Type B pancreatic cell (in vitro differentiated cells): ENCODE data around the gene P4HA1. TPM values are rescaled to one million over a fixed set of nuclear protein-coding genes. Genes with fewer than 3 reads are reported as not detected.
"Not testable (repeated sequence)": the region's sequence is repeated elsewhere in the genome, so short reads cannot be mapped to it uniquely, and the experiment has no call there.

Source experiments
- DNase-seq: peaks from one replicate; pipeline ENCODE4 v3.0.0; 2021; ENCODE audit warnings: mixed read lengths; ENCODE audit not compliant: unreplicated experiment; ENCODE audit errors: extremely low spot score
- H3K27ac Mint-ChIP-seq: 2 replicates; pipeline ENCODE4 v1.8.0; 2021; ENCODE audit warnings: mild to moderate bottlenecking, mixed read lengths
- H3K27me3 Mint-ChIP-seq: 2 replicates; pipeline ENCODE4 v1.8.0; 2021; ENCODE audit warnings: mixed read lengths
- H3K36me3 Mint-ChIP-seq: 2 replicates; pipeline ENCODE4 v1.8.0; 2021; ENCODE audit warnings: mixed read lengths
- H3K4me1 Mint-ChIP-seq: one replicate; pipeline ENCODE4 v1.8.0; 2021; ENCODE audit warnings: mixed read lengths; ENCODE audit not compliant: unreplicated experiment
- H3K4me3 Mint-ChIP-seq: 2 replicates; pipeline ENCODE4 v1.8.0; 2021; ENCODE audit warnings: mild to moderate bottlenecking, mixed read lengths
- H3K9me3 Mint-ChIP-seq: 2 replicates; pipeline ENCODE4 v1.8.0; 2021; ENCODE audit warnings: mixed read lengths
- CTCF ChIP-seq: fragments of 200-600 bp; sonication (generic); conservative IDR thresholded peaks from 2 replicates; pipeline ENCODE4 v1.5.0; 2021; ENCODE audit warnings: antibody characterized with exemption, mild to moderate bottlenecking
- total RNA-seq: library from RNA; stranded (reverse); gene quantifications from 2 replicates; pipeline ENCODE4 v1.2.1, GENCODE V29; 2021; ENCODE audit warnings: low replicate concordance

P4HA1 gene
- total RNA-seq, 1 donor from 2014 or later: 38.9 TPM

GRCh38 chr10:73000973-73001372, 95.7 kb downstream of the P4HA1 start:
- H3K9me3 Mint-ChIP-seq: peaks cover 4% of the 10 kb centered on the region
- no peaks in the 10 kb centered on the region for H3K27me3 Mint-ChIP-seq
- no peak overlapping the region for H3K4me3 Mint-ChIP-seq
- DNase-seq: no peak
- peaks cover 3% of the 10 kb centered on the region for H3K36me3 Mint-ChIP-seq
- no peak overlapping the region for H3K27ac Mint-ChIP-seq
- TF ChIP-seq CTCF: no peak
- no peaks in the 10 kb centered on the region for H3K4me1 Mint-ChIP-seq

- Mint-ChIP-seq H3K4me1 (no peaks in the 10 kb centered on the region), H3K27ac (no peak overlapping the region), H3K36me3 (peaks cover 3% of the 10 kb centered on the region), H3K4me3 (no peak overlapping the region), H3K9me3 (peaks cover 4% of the 10 kb centered on the region), H3K27me3 (no peaks in the 10 kb centered on the region)
- TF ChIP-seq CTCF: no peak
- no peak for DNase-seq
Measured at GRCh38 chr10:72997099-72997498, 99.6 kb downstream of the P4HA1 start.

- not testable (repeated sequence) for H3K4me1 Mint-ChIP-seq, H3K36me3 Mint-ChIP-seq, H3K27ac Mint-ChIP-seq, H3K4me3 Mint-ChIP-seq, H3K9me3 Mint-ChIP-seq, H3K27me3 Mint-ChIP-seq, DNase-seq
Measured at GRCh38 chr10:72995459-72995858, 101.2 kb downstream of the P4HA1 start.

GRCh38 chr10:72989771-72990170, 106.9 kb downstream of the P4HA1 start:
- not testable (repeated sequence) for H3K4me3 Mint-ChIP-seq, H3K36me3 Mint-ChIP-seq, H3K9me3 Mint-ChIP-seq, H3K27ac Mint-ChIP-seq, H3K4me1 Mint-ChIP-seq, H3K27me3 Mint-ChIP-seq, DNase-seq

GRCh38 chr10:72984618-72985017, 112.0 kb downstream of the P4HA1 start:
- H3K27ac Mint-ChIP-seq, H3K4me3 Mint-ChIP-seq, H3K36me3 Mint-ChIP-seq, H3K27me3 Mint-ChIP-seq, H3K4me1 Mint-ChIP-seq, DNase-seq: not testable (repeated sequence)
- peaks cover 15% of the 10 kb centered on the region for H3K9me3 Mint-ChIP-seq

GRCh38 chr10:72981882-72982529, 114.7 kb downstream of the P4HA1 start:
- no peak for DNase-seq
- Mint-ChIP-seq H3K27me3 (no peaks in the 10 kb centered on the region), H3K27ac (no peak overlapping the region), H3K4me1 (no peaks in the 10 kb centered on the region), H3K9me3 (peaks cover 19% of the 10 kb centered on the region), H3K4me3 (no peak overlapping the region), H3K36me3 (no peaks in the 10 kb centered on the region)
- TF ChIP-seq CTCF: no peak

- Mint-ChIP-seq H3K9me3 (peaks cover 22% of the 10 kb centered on the region), H3K27me3 (no peaks in the 10 kb centered on the region), H3K4me1 (no peaks in the 10 kb centered on the region), H3K27ac (no peak overlapping the region), H3K36me3 (no peaks in the 10 kb centered on the region), H3K4me3 (no peak overlapping the region)
- no peak for TF ChIP-seq CTCF
- DNase-seq: no peak
Measured at GRCh38 chr10:72981028-72981881, 115.4 kb downstream of the P4HA1 start.
